Hepatocyte (in vitro differentiated cells): ENCODE results near the gene FADD. TPM values are rescaled to one million over a fixed set of nuclear protein-coding genes. Genes with fewer than 3 reads are reported as not detected.

Source experiments
- DNase-seq: peaks from one replicate; pipeline ENCODE4 v3.0.0-alpha.2; 2016; ENCODE audit warnings: low spot score
- H2AFZ ChIP-seq: fragments of 200-600 bp; sonication (generic); 2 replicates; pipeline ENCODE4 v1.6.0; 2016; ENCODE audit warnings: antibody characterized with exemption, mild to moderate bottlenecking
- H3K27ac ChIP-seq: fragments of 200-600 bp; sonication (generic); 2 replicates; pipeline ENCODE4 v1.5.1; 2016; ENCODE audit warnings: mild to moderate bottlenecking
- H3K27me3 ChIP-seq: fragments of 200-600 bp; sonication (generic); 2 replicates; pipeline ENCODE4 v1.6.1; 2016
- H3K36me3 ChIP-seq: fragments of 200-600 bp; sonication (generic); replicated peaks from 2 replicates; pipeline ENCODE4 v1.5.1; 2016; ENCODE audit warnings: low read depth; ENCODE audit not compliant: insufficient read depth
- H3K4me1 ChIP-seq: fragments of 200-600 bp; sonication (generic); 2 replicates; pipeline ENCODE4 v1.5.1; 2016; ENCODE audit warnings: mild to moderate bottlenecking, moderate library complexity; ENCODE audit not compliant: insufficient read depth
- H3K4me2 ChIP-seq: fragments of 200-600 bp; sonication (generic); 2 replicates; pipeline ENCODE4 v1.6.0; 2016
- H3K4me3 ChIP-seq: fragments of 200-600 bp; sonication (generic); 2 replicates; pipeline ENCODE4 v1.5.1; 2016; ENCODE audit warnings: mild to moderate bottlenecking
- H3K79me2 ChIP-seq: fragments of 200-600 bp; sonication (generic); 2 replicates; pipeline ENCODE4 v1.6.0; 2017; ENCODE audit warnings: mild to moderate bottlenecking
- H3K9me2 ChIP-seq: fragments of 200-600 bp; sonication (generic); replicated peaks from 2 replicates; pipeline ENCODE4 v1.6.0; 2017; ENCODE audit warnings: mild to moderate bottlenecking; ENCODE audit not compliant: insufficient read depth
- H3K9me3 ChIP-seq: fragments of 200-600 bp; sonication (generic); 2 replicates; pipeline ENCODE4 v1.5.1; 2016; ENCODE audit warnings: low read depth, mild to moderate bottlenecking
- H4K20me1 ChIP-seq: fragments of 200-600 bp; sonication (generic); 2 replicates; pipeline ENCODE4 v1.6.0; 2016; ENCODE audit warnings: mild to moderate bottlenecking; ENCODE audit not compliant: insufficient read depth, poor library complexity, severe bottlenecking
- EZH2 ChIP-seq: fragments of 200-600 bp; sonication (generic); IDR thresholded peaks from 2 replicates; pipeline ENCODE4 v1.6.1; 2016; ENCODE audit warnings: antibody characterized with exemption, mild to moderate bottlenecking, borderline replicate concordance
- EZH2phosphoT487 ChIP-seq: fragments of 200-600 bp; sonication (generic); IDR thresholded peaks from one replicate; pipeline ENCODE4 v1.6.1; 2018; ENCODE audit warnings: antibody characterized with exemption, mild to moderate bottlenecking, low read depth, moderate library complexity; ENCODE audit not compliant: unreplicated experiment, severe bottlenecking
- WGBS: methylation state at CpG from one replicate; pipeline ENCODE4 v1.1.6; 2016; ENCODE audit warnings: low lambda C conversion rate; ENCODE audit errors: missing lambda C conversion rate; 5-methylcytosine and 5-hydroxymethylcytosine counted together
- polyA plus RNA-seq: library from polyadenylated mRNA; unstranded; fragments of >200 nt; fragmentation: Nextera tagmentation; extraction: Ambion mirVana; gene quantifications from 2 replicates; pipeline ENCODE4 v1.2.1, GENCODE V29; 2016
- total RNA-seq: library from RNA; depleted of rRNA; stranded (reverse); fragments of >200 nt; gene quantifications from 2 replicates; pipeline ENCODE4 v1.2.3, GENCODE V29; 2014
- TF ChIP-seq, protein P1 (sequence below): fragments of 200-600 bp; sonication (generic); IDR thresholded peaks from 2 replicates; pipeline ENCODE4 v1.5.1; 2016; ENCODE audit warnings: antibody characterized with exemption, mild to moderate bottlenecking; ENCODE audit not compliant: poor library complexity

The FADD gene
- total and polyA plus RNA-seq, 2 experiments from 2014 or later = 29.6 to 36.1 TPM

DNA sequence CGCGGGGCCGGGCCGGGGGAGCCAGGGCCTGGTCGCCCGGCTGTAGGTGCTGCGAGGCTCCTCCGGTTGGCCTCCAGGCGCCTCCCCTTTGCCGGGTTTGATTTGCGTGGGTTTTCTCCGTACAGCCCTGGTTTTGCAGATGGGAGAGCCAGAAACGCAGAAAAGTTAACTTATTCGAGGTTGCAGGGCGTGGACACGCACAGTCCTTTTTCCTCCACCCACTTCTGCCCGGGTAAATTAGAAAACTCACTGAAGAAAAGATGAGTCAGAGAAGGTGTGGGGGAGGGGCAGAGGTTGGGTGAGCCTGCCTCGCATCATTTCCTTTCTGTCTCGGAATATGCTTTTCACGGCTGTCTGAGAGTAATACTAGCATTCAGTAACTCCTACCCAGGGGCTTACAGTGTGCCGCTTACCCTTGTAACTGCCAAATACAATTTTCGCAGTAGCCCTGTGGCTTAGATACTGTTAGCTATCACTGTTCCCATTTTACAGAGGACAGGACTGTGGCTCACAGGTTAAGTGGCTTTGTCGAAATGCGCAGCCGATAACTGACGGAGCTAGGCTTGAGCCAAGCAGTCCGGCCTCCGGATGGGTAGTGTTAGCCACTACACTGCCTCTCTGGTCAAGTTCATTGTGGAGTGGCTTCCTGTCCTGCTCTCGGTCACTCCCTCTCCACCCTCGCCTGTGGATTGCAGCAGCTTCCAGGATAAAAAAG lies 812 bp downstream of the FADD start:
- Histone ChIP-seq H3K4me1 (peaks cover 12% of the 10 kb centered on the region), H3K36me3 (no peaks in the 10 kb centered on the region), H3K4me3 (peak overlapping the region; percentile 41), H3K9me2 (no peaks in the 10 kb centered on the region), H3K79me2 (peaks cover 30% of the 10 kb centered on the region), H3K27me3 (no peaks in the 10 kb centered on the region), H3K4me2 (peak overlapping the region; percentile 94), H2AFZ (peak overlapping the region; percentile 80), H4K20me1 (peaks cover 17% of the 10 kb centered on the region), H3K27ac (peak overlapping the region; percentile 96), H3K9me3 (no peaks in the 10 kb centered on the region)
- no peak for TF ChIP-seq EZH2
- TF ChIP-seq, protein P1, sequence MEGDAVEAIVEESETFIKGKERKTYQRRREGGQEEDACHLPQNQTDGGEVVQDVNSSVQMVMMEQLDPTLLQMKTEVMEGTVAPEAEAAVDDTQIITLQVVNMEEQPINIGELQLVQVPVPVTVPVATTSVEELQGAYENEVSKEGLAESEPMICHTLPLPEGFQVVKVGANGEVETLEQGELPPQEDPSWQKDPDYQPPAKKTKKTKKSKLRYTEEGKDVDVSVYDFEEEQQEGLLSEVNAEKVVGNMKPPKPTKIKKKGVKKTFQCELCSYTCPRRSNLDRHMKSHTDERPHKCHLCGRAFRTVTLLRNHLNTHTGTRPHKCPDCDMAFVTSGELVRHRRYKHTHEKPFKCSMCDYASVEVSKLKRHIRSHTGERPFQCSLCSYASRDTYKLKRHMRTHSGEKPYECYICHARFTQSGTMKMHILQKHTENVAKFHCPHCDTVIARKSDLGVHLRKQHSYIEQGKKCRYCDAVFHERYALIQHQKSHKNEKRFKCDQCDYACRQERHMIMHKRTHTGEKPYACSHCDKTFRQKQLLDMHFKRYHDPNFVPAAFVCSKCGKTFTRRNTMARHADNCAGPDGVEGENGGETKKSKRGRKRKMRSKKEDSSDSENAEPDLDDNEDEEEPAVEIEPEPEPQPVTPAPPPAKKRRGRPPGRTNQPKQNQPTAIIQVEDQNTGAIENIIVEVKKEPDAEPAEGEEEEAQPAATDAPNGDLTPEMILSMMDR = no peak
- no peak for TF ChIP-seq EZH2phosphoT487
- 5% methylated on average over 30 of the region's 30 CpGs for WGBS
- DNase-seq = peak; percentile 91

DNA sequence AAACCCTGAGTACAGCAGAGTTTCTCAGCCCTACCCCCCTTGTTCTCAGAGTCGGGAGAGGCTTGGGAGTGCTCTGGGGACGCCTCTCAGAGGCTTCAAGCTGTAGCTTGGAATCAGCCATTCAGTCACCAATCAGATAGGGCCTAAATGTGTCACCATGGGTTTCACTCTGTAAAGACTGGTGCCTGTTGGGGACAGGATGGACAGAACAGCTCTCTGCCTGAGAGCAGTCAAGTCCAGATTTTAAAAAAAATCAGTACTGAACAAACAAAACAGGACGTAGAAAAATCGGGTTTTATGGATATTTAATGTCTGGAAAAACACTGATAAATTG lies 1.3 kb downstream of the FADD start:
- no peaks in the 10 kb centered on the region for H3K9me3 ChIP-seq
- peak overlapping the region; percentile 94 for H3K4me2 ChIP-seq
- H3K27me3 ChIP-seq = no peaks in the 10 kb centered on the region
- DNase-seq = peak; percentile 35
- H2AFZ ChIP-seq = no peak overlapping the region
- peak overlapping the region; percentile 96 for H3K27ac ChIP-seq
- H3K9me2 ChIP-seq = no peaks in the 10 kb centered on the region
- TF ChIP-seq, protein P1 = no peak
- TF ChIP-seq EZH2 (no peak), EZH2phosphoT487 (no peak)
- 50% methylated on average over 4 of the region's 4 CpGs for WGBS
- H3K36me3 ChIP-seq = no peaks in the 10 kb centered on the region
- H3K4me1 ChIP-seq = peaks cover 12% of the 10 kb centered on the region
- peak overlapping the region; percentile 41 for H3K4me3 ChIP-seq
- peaks cover 30% of the 10 kb centered on the region for H3K79me2 ChIP-seq
- H4K20me1 ChIP-seq = peaks cover 17% of the 10 kb centered on the region

DNA sequence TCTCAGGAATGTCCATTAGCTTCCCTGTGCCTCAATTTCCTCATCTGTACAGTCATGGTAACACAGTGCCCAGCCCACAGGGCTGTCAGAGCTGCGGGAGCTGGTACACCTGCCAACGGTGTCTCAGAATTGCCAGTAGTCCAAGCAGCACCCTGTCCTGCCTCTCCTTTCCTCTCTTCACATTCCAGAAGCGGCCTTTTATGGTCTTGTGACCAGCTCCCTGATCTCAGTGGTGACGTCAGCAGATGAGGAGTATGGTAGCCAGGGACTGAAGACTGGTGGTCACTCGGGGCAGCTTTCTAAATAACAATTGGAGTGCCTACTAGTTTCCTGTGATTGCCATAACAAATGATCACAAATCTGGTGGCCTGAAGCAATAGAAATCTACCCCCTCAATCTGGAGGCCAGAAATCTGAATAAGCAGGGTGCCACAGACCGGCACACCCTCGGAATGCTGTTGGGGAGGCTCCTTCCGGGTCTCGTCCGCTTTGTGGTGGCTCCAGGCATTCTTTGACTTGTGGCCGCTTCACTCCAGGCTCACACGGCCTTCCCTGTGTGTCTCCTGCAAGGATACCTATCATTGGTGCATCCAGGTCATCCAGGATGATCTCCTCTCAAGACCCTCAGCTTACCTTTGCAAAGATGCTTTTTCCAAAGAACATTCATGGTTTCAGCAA lies 2.1 kb downstream of the FADD start:
- H3K9me3 ChIP-seq = no peaks in the 10 kb centered on the region
- no peak for DNase-seq
- H3K27ac ChIP-seq = peak overlapping the region; percentile 96
- no peak overlapping the region for H2AFZ ChIP-seq
- peaks cover 12% of the 10 kb centered on the region for H3K4me1 ChIP-seq
- no peaks in the 10 kb centered on the region for H3K27me3 ChIP-seq
- peaks cover 30% of the 10 kb centered on the region for H3K79me2 ChIP-seq
- no peaks in the 10 kb centered on the region for H3K36me3 ChIP-seq
- H3K4me3 ChIP-seq = no peak overlapping the region
- H3K9me2 ChIP-seq = no peaks in the 10 kb centered on the region
- peaks cover 17% of the 10 kb centered on the region for H4K20me1 ChIP-seq
- WGBS = 88% methylated on average over 12 of the region's 12 CpGs
- TF ChIP-seq EZH2phosphoT487 = no peak
- H3K4me2 ChIP-seq = peak overlapping the region; percentile 94

DNA sequence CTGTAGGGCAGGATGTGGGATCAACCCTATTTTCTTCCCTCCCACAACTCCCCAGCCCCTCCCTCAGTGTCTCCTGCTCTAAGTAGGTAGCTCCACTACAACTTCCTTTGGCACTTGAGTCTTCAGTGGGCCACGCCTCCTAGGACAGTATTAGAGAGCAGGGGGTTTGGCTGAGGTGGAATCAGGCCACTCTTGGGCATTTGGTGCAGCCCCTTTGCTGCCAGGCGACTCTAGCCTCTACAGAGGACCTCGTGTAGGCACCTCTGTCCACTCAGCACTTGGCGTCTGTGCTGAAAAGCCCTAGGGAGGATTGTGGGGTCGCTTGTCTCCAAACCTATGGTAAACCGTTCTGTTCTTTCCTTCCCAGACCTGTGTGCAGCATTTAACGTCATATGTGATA lies 2.7 kb downstream of the FADD start:
- no peaks in the 10 kb centered on the region for H3K36me3 ChIP-seq
- 94% methylated on average over 7 of the region's 7 CpGs for WGBS
- peaks cover 12% of the 10 kb centered on the region for H3K4me1 ChIP-seq
- peaks cover 30% of the 10 kb centered on the region for H3K79me2 ChIP-seq
- H2AFZ ChIP-seq = no peak overlapping the region
- no peaks in the 10 kb centered on the region for H3K27me3 ChIP-seq
- no peak overlapping the region for H3K4me3 ChIP-seq
- H4K20me1 ChIP-seq = peaks cover 17% of the 10 kb centered on the region
- no peak for TF ChIP-seq EZH2
- TF ChIP-seq, protein P1 = no peak
- no peak for TF ChIP-seq EZH2phosphoT487
- no peak for DNase-seq
- H3K27ac ChIP-seq = no peak overlapping the region
- no peaks in the 10 kb centered on the region for H3K9me3 ChIP-seq
- H3K4me2 ChIP-seq = no peak overlapping the region
- H3K9me2 ChIP-seq = no peaks in the 10 kb centered on the region
